GM23248 (cell line): Measurements from ENCODE around the gene TWIST2. TPM values are rescaled to one million over a fixed set of nuclear protein-coding genes. Genes with fewer than 3 reads are reported as not detected.

ENCODE experiments used
- DNase-seq: peaks from one replicate; pipeline ENCODE4 v3.0.0-alpha.2; 2015
- H2AFZ ChIP-seq: fragments of 200-600 bp; sonication (generic); 2 replicates; pipeline ENCODE4 v1.6.1; 2016; ENCODE audit warnings: antibody characterized with exemption
- H3F3A ChIP-seq: fragments of 200-600 bp; sonication (generic); 2 replicates; pipeline ENCODE4 v1.6.1; 2016; ENCODE audit warnings: mild to moderate bottlenecking, antibody characterized with exemption, mixed run types; ENCODE audit not compliant: insufficient read depth
- H3K27ac ChIP-seq: fragments of 200-600 bp; sonication (generic); 2 replicates; pipeline ENCODE4 v1.5.1; 2016; ENCODE audit warnings: mild to moderate bottlenecking
- H3K27me3 ChIP-seq: fragments of 200-600 bp; sonication (generic); replicated peaks from 2 replicates; pipeline ENCODE4 v1.6.1; 2016; ENCODE audit warnings: mild to moderate bottlenecking; ENCODE audit not compliant: insufficient read depth
- H3K36me3 ChIP-seq: fragments of 200-600 bp; sonication (generic); 2 replicates; pipeline ENCODE4 v1.6.1; 2016; ENCODE audit warnings: low read depth, mild to moderate bottlenecking
- H3K4me1 ChIP-seq: fragments of 200-600 bp; sonication (generic); 2 replicates; pipeline ENCODE4 v1.6.1; 2016; ENCODE audit warnings: mild to moderate bottlenecking; ENCODE audit not compliant: insufficient read depth
- H3K4me2 ChIP-seq: fragments of 200-600 bp; sonication (generic); one replicate; pipeline ENCODE4 v1.6.1; 2016; ENCODE audit warnings: mild to moderate bottlenecking; ENCODE audit not compliant: unreplicated experiment
- H3K4me3 ChIP-seq: fragments of 200-600 bp; sonication (generic); 2 replicates; pipeline ENCODE4 v1.5.1; 2016; ENCODE audit warnings: mild to moderate bottlenecking
- H3K79me2 ChIP-seq: fragments of 200-600 bp; sonication (generic); 2 replicates; pipeline ENCODE4 v1.6.1; 2016; ENCODE audit warnings: mild to moderate bottlenecking; ENCODE audit not compliant: insufficient read depth
- H3K9ac ChIP-seq: fragments of 200-600 bp; sonication (generic); 2 replicates; pipeline ENCODE4 v1.6.1; 2016; ENCODE audit warnings: mild to moderate bottlenecking
- H3K9me2 ChIP-seq: fragments of 200-600 bp; sonication (generic); 2 replicates; pipeline ENCODE4 v1.6.1; 2016; ENCODE audit warnings: mixed run types, mild to moderate bottlenecking, moderate library complexity; ENCODE audit not compliant: insufficient read depth
- H3K9me3 ChIP-seq: fragments of 200-600 bp; sonication (generic); one replicate; pipeline ENCODE4 v1.6.1; 2017; ENCODE audit warnings: low read depth
- H4K20me1 ChIP-seq: fragments of 200-600 bp; sonication (generic); 2 replicates; pipeline ENCODE4 v1.6.0; 2016; ENCODE audit not compliant: insufficient read depth
- EZH2 ChIP-seq: fragments of 200-600 bp; sonication (generic); IDR thresholded peaks from 2 replicates; pipeline ENCODE4 v1.6.1; 2018; ENCODE audit warnings: antibody characterized with exemption, mild to moderate bottlenecking; ENCODE audit not compliant: insufficient read depth, poor library complexity, severe bottlenecking
- EZH2phosphoT487 ChIP-seq: fragments of 200-600 bp; sonication (generic); IDR thresholded peaks from 2 replicates; pipeline ENCODE4 v1.6.1; 2018; ENCODE audit warnings: antibody characterized with exemption, moderate library complexity, mild to moderate bottlenecking, low read depth; ENCODE audit not compliant: insufficient read depth
- WGBS, 2 experiments: methylation state at CpG; one replicate each; pipeline ENCODE4 v1.1.6; 2015 to 2017; ENCODE audit warnings: low lambda C conversion rate in 2 of 2, low coverage in 1 of 2; ENCODE audit errors: missing lambda C conversion rate in 2 of 2; 5-methylcytosine and 5-hydroxymethylcytosine counted together
- in situ Hi-C: fragments of 300-500 bp; cut with MboI; formaldehyde crosslinking; loops from 2 replicates; pipeline ENCODE4 v1.15.0; 2020
- polyA plus RNA-seq: library from polyadenylated mRNA; unstranded; fragments of >200 nt; fragmentation: Nextera tagmentation; extraction: Ambion mirVana; gene quantifications from 2 replicates; pipeline ENCODE4 v1.2.1, GENCODE V29; 2016
- total RNA-seq: library from RNA; depleted of rRNA; stranded (reverse); fragments of >200 nt; shearing (Covaris generic); gene quantifications from 2 replicates; pipeline ENCODE4 v1.2.3, GENCODE V29; 2014

The TWIST2 gene
- total and polyA plus RNA-seq, 2 experiments from 2014 or later: 248 to 544 TPM

GRCh38 chr2:238887616-238888015, 39.7 kb downstream of the TWIST2 start:
- no peak overlapping the region for H3K4me3 ChIP-seq
- H3F3A ChIP-seq: peaks cover 97% of the 10 kb centered on the region
- H3K9me3 ChIP-seq: no peaks in the 10 kb centered on the region
- no peak overlapping the region for H2AFZ ChIP-seq
- H3K4me1 ChIP-seq: peaks cover 92% of the 10 kb centered on the region
- H3K9me2 ChIP-seq: no peaks in the 10 kb centered on the region
- peaks cover 100% of the 10 kb centered on the region for H3K79me2 ChIP-seq
- H3K4me2 ChIP-seq: peak overlapping the region; percentile 36
- peak; percentile 48 for DNase-seq
- no peaks in the 10 kb centered on the region for H3K27me3 ChIP-seq
- in situ Hi-C loops: no loop called here
- WGBS, 2 experiments: 41 to 45% methylated on average over 10 of the region's 10 CpGs
- peaks cover 24% of the 10 kb centered on the region; the same call in 1 of the 2 replicates for H4K20me1 ChIP-seq
- TF ChIP-seq EZH2phosphoT487 (no peak), EZH2 (no peak)
- H3K36me3 ChIP-seq: peaks cover 29% of the 10 kb centered on the region
- peak overlapping the region; percentile 86 for H3K27ac ChIP-seq
- peak overlapping the region; percentile 67 for H3K9ac ChIP-seq

- Histone ChIP-seq H3K27me3 (no peaks in the 10 kb centered on the region), H3K4me3 (no peak overlapping the region), H3K79me2 (peaks cover 100% of the 10 kb centered on the region), H4K20me1 (peaks cover 17% of the 10 kb centered on the region; the same call in 1 of the 2 replicates), H3K9me2 (no peaks in the 10 kb centered on the region), H3K9me3 (no peaks in the 10 kb centered on the region), H3K27ac (peak overlapping the region; percentile 86), H3K36me3 (peaks cover 29% of the 10 kb centered on the region), H3K4me1 (peaks cover 92% of the 10 kb centered on the region), H3F3A (peaks cover 96% of the 10 kb centered on the region), H2AFZ (no peak overlapping the region), H3K9ac (peak overlapping the region; percentile 67), H3K4me2 (peak overlapping the region; percentile 30)
- TF ChIP-seq EZH2 (no peak), EZH2phosphoT487 (no peak)
- WGBS, 2 experiments: 13 to 21% methylated on average over 2 of the region's 2 CpGs
- peak; percentile 72 for DNase-seq
- in situ Hi-C loops: no loop called here
Observed at GRCh38 chr2:238888781-238889180, 40.9 kb downstream of the TWIST2 start.

- Histone ChIP-seq H2AFZ (no peak overlapping the region), H3K9ac (peak overlapping the region; percentile 68; the same call in 1 of the 2 replicates), H3K27me3 (no peaks in the 10 kb centered on the region), H3F3A (peaks cover 95% of the 10 kb centered on the region), H4K20me1 (peaks cover 17% of the 10 kb centered on the region; the same call in 1 of the 2 replicates), H3K4me1 (peaks cover 92% of the 10 kb centered on the region), H3K9me2 (no peaks in the 10 kb centered on the region), H3K4me3 (no peak overlapping the region), H3K79me2 (peaks cover 100% of the 10 kb centered on the region), H3K9me3 (no peaks in the 10 kb centered on the region), H3K4me2 (peak overlapping the region; percentile 28), H3K36me3 (peaks cover 29% of the 10 kb centered on the region), H3K27ac (peak overlapping the region; percentile 86)
- peak; percentile 42 for DNase-seq
- TF ChIP-seq EZH2phosphoT487: no peak
- no peak for TF ChIP-seq EZH2
- in situ Hi-C loops: no loop called here
- 41 to 46% methylated on average over 13 of the region's 13 CpGs for WGBS, 2 experiments
Observed at GRCh38 chr2:238890131-238890530, 42.2 kb downstream of the TWIST2 start.

- Histone ChIP-seq H3K27ac (peak overlapping the region; percentile 86), H3K36me3 (peaks cover 29% of the 10 kb centered on the region), H2AFZ (no peak overlapping the region), H3K4me2 (peak overlapping the region; percentile 28), H3F3A (peaks cover 91% of the 10 kb centered on the region), H3K27me3 (no peaks in the 10 kb centered on the region), H3K79me2 (peaks cover 100% of the 10 kb centered on the region), H3K4me1 (peaks cover 92% of the 10 kb centered on the region), H3K9me2 (no peaks in the 10 kb centered on the region), H3K9ac (peak overlapping the region; percentile 68), H3K9me3 (no peaks in the 10 kb centered on the region), H3K4me3 (no peak overlapping the region), H4K20me1 (peaks cover 17% of the 10 kb centered on the region; the same call in 1 of the 2 replicates)
- 28 to 30% methylated on average over 29 of the region's 29 CpGs for WGBS, 2 experiments
- in situ Hi-C loops: no loop called here
- TF ChIP-seq EZH2phosphoT487: no peak
- no peak for TF ChIP-seq EZH2
- peak; percentile 54 for DNase-seq
Observed at GRCh38 chr2:238890618-238891456, 43.0 kb downstream of the TWIST2 start.
